OCI-LY1 (cell line): ENCODE results near the gene NPIPA1.
"Not testable (repeated sequence)": the region's sequence is repeated elsewhere in the genome, so short reads cannot be mapped to it uniquely, and the experiment has no call there.

Experiments used
- H2AFZ ChIP-seq: fragments of 200-600 bp; sonication (generic), shearing (Covaris generic); 2 replicates; pipeline ENCODE4 v1.6.0; 2014; ENCODE audit warnings: antibody characterized with exemption, mild to moderate bottlenecking, low read length
- H3F3A ChIP-seq: fragments of 200-600 bp; sonication (generic), shearing (Covaris generic); 2 replicates; pipeline ENCODE4 v1.6.0; 2014; ENCODE audit warnings: mild to moderate bottlenecking, antibody characterized with exemption, low read length, moderate library complexity; ENCODE audit not compliant: insufficient read depth
- H3K27ac ChIP-seq: fragments of 200-600 bp; sonication (generic); 2 replicates; pipeline ENCODE4 v1.5.1; 2014; ENCODE audit warnings: low read length, mixed run types, mild to moderate bottlenecking, low read depth; ENCODE audit not compliant: poor library complexity, severe bottlenecking
- H3K27me3 ChIP-seq: fragments of 200-600 bp; sonication (generic); 2 replicates; pipeline ENCODE4 v1.6.0; 2014; ENCODE audit warnings: antibody characterized with exemption, mild to moderate bottlenecking, low read length, moderate library complexity; ENCODE audit not compliant: insufficient read depth
- H3K36me3 ChIP-seq: fragments of 200-600 bp; sonication (generic); 2 replicates; pipeline ENCODE4 v1.6.1; 2014; ENCODE audit warnings: mild to moderate bottlenecking, antibody characterized with exemption, low read length, moderate library complexity, mixed read lengths; ENCODE audit not compliant: insufficient read depth
- H3K4me1 ChIP-seq: fragments of 200-600 bp; sonication (generic); 2 replicates; pipeline ENCODE4 v1.5.1; 2014; ENCODE audit warnings: mild to moderate bottlenecking, low read length, moderate library complexity; ENCODE audit not compliant: insufficient read depth, severe bottlenecking
- H3K4me2 ChIP-seq: fragments of 200-600 bp; sonication (generic), shearing (Covaris generic); 2 replicates; pipeline ENCODE4 v1.6.1; 2014; ENCODE audit warnings: low read length
- H3K4me3 ChIP-seq: fragments of 200-600 bp; sonication (generic); 2 replicates; pipeline ENCODE4 v1.5.1; 2014; ENCODE audit warnings: low read length, low read depth, mild to moderate bottlenecking, mixed read lengths; ENCODE audit not compliant: poor library complexity, severe bottlenecking
- H3K79me2 ChIP-seq: fragments of 200-600 bp; shearing (Covaris generic); 2 replicates; pipeline ENCODE4 v1.6.1; 2016; ENCODE audit warnings: mixed run types, low read length, mixed read lengths; ENCODE audit not compliant: insufficient read depth
- H3K9ac ChIP-seq: fragments of 200-600 bp; sonication (generic), shearing (Covaris generic); 2 replicates; pipeline ENCODE4 v1.6.1; 2014; ENCODE audit warnings: mild to moderate bottlenecking, low read length, mixed read lengths
- H3K9me2 ChIP-seq: fragments of 200-600 bp; sonication (generic), shearing (Covaris generic); 2 replicates; pipeline ENCODE4 v1.6.1; 2014; ENCODE audit warnings: low read depth, mild to moderate bottlenecking, low read length, mixed read lengths
- H3K9me3 ChIP-seq: fragments of 200-600 bp; shearing (Covaris generic); 2 replicates; pipeline ENCODE4 v1.6.1; 2014; ENCODE audit warnings: low read length, mixed read lengths
- H4K20me1 ChIP-seq: fragments of 200-600 bp; sonication (generic), shearing (Covaris generic); 2 replicates; pipeline ENCODE4 v1.6.0; 2016; ENCODE audit warnings: mild to moderate bottlenecking, low read length; ENCODE audit not compliant: insufficient read depth

NPIPA1 gene

GRCh38 chr16:14922968-14923367 is 14.3 kb upstream of the NPIPA1 start:
- not testable (repeated sequence) for H4K20me1 ChIP-seq, H3F3A ChIP-seq, H3K36me3 ChIP-seq, H3K27ac ChIP-seq, H3K79me2 ChIP-seq, H2AFZ ChIP-seq, H3K4me1 ChIP-seq, H3K9me2 ChIP-seq, H3K4me2 ChIP-seq, H3K4me3 ChIP-seq, H3K9me3 ChIP-seq, H3K27me3 ChIP-seq, H3K9ac ChIP-seq

GRCh38 chr16:14923394-14924088 is 13.7 kb upstream of the NPIPA1 start:
- H3K4me2 ChIP-seq, H3K79me2 ChIP-seq, H3K27ac ChIP-seq, H3K9me3 ChIP-seq, H3K4me1 ChIP-seq, H4K20me1 ChIP-seq, H2AFZ ChIP-seq, H3K4me3 ChIP-seq, H3K36me3 ChIP-seq, H3K27me3 ChIP-seq, H3F3A ChIP-seq, H3K9me2 ChIP-seq, H3K9ac ChIP-seq: not testable (repeated sequence)

GRCh38 chr16:14924359-14924758 is 12.9 kb upstream of the NPIPA1 start:
- H3K27ac ChIP-seq, H3K4me2 ChIP-seq, H3K36me3 ChIP-seq, H3K4me1 ChIP-seq, H3K4me3 ChIP-seq, H3K9ac ChIP-seq, H3K79me2 ChIP-seq, H3F3A ChIP-seq, H3K9me2 ChIP-seq, H2AFZ ChIP-seq, H3K27me3 ChIP-seq, H4K20me1 ChIP-seq, H3K9me3 ChIP-seq: not testable (repeated sequence)

GRCh38 chr16:14924982-14925381 is 12.3 kb upstream of the NPIPA1 start:
- not testable (repeated sequence) for H4K20me1 ChIP-seq, H3K9me2 ChIP-seq, H3K9me3 ChIP-seq, H3K4me2 ChIP-seq, H3K4me3 ChIP-seq, H3K79me2 ChIP-seq, H3K27ac ChIP-seq, H3F3A ChIP-seq, H3K36me3 ChIP-seq, H3K9ac ChIP-seq, H3K4me1 ChIP-seq, H3K27me3 ChIP-seq, H2AFZ ChIP-seq

- H3F3A ChIP-seq, H4K20me1 ChIP-seq, H2AFZ ChIP-seq, H3K27ac ChIP-seq, H3K36me3 ChIP-seq, H3K9me3 ChIP-seq, H3K9ac ChIP-seq, H3K79me2 ChIP-seq, H3K9me2 ChIP-seq, H3K27me3 ChIP-seq, H3K4me3 ChIP-seq, H3K4me2 ChIP-seq, H3K4me1 ChIP-seq: not testable (repeated sequence)
Observed at GRCh38 chr16:14928064-14928714, 9.1 kb upstream of the NPIPA1 start.

GRCh38 chr16:14929176-14929575 is 8.1 kb upstream of the NPIPA1 start:
- not testable (repeated sequence) for H3K9me2 ChIP-seq, H3K27me3 ChIP-seq, H4K20me1 ChIP-seq

GRCh38 chr16:14930246-14930645 is 7.0 kb upstream of the NPIPA1 start:
- H3K4me1 ChIP-seq, H3K79me2 ChIP-seq, H3K4me3 ChIP-seq, H3K9ac ChIP-seq, H3K9me2 ChIP-seq, H3K9me3 ChIP-seq, H4K20me1 ChIP-seq, H3K27ac ChIP-seq, H3K4me2 ChIP-seq, H3K36me3 ChIP-seq, H3K27me3 ChIP-seq, H3F3A ChIP-seq, H2AFZ ChIP-seq: not testable (repeated sequence)

More at GRCh38 chr16:14929176-14929575, 8.1 kb upstream of the NPIPA1 start:
- not testable (repeated sequence) for H3K27ac ChIP-seq, H3K4me1 ChIP-seq, H3K4me2 ChIP-seq, H3K9me3 ChIP-seq, H3K36me3 ChIP-seq, H2AFZ ChIP-seq, H3F3A ChIP-seq, H3K79me2 ChIP-seq, H3K9ac ChIP-seq, H3K4me3 ChIP-seq
